GM12875 (cell line): ENCODE results near the gene KLHL25.

Experiments used
- H3K4me3 ChIP-seq: one replicate; pipeline ENCODE4 v1.5.1; 2011; ENCODE audit warnings: low read depth, low read length, control low read depth
- TF ChIP-seq, protein P1 (sequence below): IDR thresholded peaks from 2 replicates; pipeline ENCODE4 v1.5.1; 2011; ENCODE audit warnings: low read depth, mild to moderate bottlenecking, control low read depth, inconsistent platforms, low read length, moderate library complexity, borderline replicate concordance; ENCODE audit not compliant: insufficient read depth

KLHL25 gene, protein sequence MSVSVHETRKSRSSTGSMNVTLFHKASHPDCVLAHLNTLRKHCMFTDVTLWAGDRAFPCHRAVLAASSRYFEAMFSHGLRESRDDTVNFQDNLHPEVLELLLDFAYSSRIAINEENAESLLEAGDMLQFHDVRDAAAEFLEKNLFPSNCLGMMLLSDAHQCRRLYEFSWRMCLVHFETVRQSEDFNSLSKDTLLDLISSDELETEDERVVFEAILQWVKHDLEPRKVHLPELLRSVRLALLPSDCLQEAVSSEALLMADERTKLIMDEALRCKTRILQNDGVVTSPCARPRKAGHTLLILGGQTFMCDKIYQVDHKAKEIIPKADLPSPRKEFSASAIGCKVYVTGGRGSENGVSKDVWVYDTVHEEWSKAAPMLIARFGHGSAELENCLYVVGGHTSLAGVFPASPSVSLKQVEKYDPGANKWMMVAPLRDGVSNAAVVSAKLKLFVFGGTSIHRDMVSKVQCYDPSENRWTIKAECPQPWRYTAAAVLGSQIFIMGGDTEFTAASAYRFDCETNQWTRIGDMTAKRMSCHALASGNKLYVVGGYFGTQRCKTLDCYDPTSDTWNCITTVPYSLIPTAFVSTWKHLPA

GRCh38 chr15:85794598-85795336, at the start of gene KLHL25:
KLHL25 (minus strand) TSS chr15:85794925; CDS start chr15:85769810, 25,115 bp downstream.
- H3K4me3 ChIP-seq, result peak within 1 kb of the TSS; percentile 66
- TF ChIP-seq, protein P1, sequence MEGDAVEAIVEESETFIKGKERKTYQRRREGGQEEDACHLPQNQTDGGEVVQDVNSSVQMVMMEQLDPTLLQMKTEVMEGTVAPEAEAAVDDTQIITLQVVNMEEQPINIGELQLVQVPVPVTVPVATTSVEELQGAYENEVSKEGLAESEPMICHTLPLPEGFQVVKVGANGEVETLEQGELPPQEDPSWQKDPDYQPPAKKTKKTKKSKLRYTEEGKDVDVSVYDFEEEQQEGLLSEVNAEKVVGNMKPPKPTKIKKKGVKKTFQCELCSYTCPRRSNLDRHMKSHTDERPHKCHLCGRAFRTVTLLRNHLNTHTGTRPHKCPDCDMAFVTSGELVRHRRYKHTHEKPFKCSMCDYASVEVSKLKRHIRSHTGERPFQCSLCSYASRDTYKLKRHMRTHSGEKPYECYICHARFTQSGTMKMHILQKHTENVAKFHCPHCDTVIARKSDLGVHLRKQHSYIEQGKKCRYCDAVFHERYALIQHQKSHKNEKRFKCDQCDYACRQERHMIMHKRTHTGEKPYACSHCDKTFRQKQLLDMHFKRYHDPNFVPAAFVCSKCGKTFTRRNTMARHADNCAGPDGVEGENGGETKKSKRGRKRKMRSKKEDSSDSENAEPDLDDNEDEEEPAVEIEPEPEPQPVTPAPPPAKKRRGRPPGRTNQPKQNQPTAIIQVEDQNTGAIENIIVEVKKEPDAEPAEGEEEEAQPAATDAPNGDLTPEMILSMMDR, result no peak

- H3K4me3 ChIP-seq, result no peak overlapping the region
Measured at GRCh38 chr15:85840802-85841152, 46.1 kb upstream of the KLHL25 start.

GRCh38 chr15:85840079-85840801, 45.5 kb upstream of the KLHL25 start:
- TF ChIP-seq, protein P1, result peak; percentile 93
- no peak overlapping the region for H3K4me3 ChIP-seq

More at GRCh38 chr15:85840802-85841152, 46.1 kb upstream of the KLHL25 start:
- TF ChIP-seq, protein P1, result no peak

DNA sequence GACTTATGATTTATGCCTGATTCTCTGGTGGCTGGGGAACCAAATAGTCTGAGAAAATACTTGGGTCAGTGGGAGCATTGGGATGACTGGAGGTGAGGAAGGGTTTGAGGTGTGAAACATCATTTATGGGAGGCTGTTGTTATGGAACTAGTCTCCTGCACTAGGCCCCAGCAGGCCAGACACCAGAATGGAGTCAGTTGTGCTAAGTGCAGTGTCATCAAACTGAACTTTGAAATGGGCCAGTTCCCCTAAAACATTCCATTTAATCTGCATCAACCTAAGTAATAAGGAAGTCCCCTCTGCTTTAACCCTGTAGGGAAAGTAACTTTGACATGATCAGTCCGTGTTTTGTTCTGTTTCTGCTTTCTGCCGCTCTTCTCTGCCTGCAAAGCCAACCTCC, 44.9 kb upstream of the KLHL25 start:
- H3K4me3 ChIP-seq, result no peak overlapping the region
- TF ChIP-seq, protein P1, result no peak

DNA sequence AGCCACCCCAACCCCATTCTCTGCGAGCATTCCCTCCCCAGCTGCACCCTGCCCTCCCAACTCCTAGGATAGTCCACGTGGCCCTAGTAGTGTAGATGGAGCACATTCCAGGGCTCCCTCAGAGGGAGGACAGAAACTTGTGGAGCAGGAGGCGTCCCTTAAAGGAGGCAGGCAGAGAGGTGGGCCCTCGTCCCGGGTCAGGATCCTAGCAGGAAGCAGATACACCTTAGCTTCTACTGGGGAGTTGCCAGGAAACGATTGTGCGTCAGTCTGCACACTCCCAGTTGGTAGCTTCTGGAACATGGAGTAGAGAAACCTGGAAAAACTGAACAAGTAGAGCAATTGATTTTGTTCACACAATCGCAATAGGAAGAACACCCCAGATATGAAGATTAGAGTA, 43.9 kb upstream of the KLHL25 start:
- TF ChIP-seq, protein P1, result no peak
- H3K4me3 ChIP-seq, result no peak overlapping the region

DNA sequence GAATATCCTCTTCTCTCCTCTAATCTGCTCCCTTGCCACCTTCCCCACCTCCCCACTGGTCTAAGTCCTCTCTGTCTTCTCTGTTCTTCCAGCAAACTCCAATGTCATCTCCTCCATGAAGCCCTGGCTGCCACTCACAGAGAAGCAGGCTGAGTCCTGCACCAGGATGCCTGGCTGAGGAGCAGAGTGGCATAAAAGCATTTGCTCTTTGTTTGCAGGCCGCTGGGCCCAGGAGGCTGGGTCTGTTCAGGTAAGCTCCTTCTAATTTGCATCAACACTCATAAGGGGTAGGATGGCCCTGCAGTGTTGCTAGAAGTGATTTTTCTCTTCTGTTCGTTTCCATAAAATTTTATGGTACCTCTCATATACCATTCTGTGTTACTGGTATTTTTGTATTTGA, 43.2 kb upstream of the KLHL25 start:
- TF ChIP-seq, protein P1, result no peak

More for the DNA sequence above, 43.2 kb upstream of the KLHL25 start:
- H3K4me3 ChIP-seq, result no peak overlapping the region
